K562 (cell line): ENCODE results near the gene DYRK1A. TPM values are rescaled to one million over a fixed set of nuclear protein-coding genes. Genes with fewer than 3 reads are reported as not detected.
A peak's percentile ranks its signal among the peaks of the same experiment; 100 is the strongest.

ENCODE experiments used
- BCOR ChIP-seq: fragments of 450-650 bp; IDR thresholded peaks from 2 replicates; pipeline ENCODE4 v1.6.1; 2016
- CHD4 ChIP-seq: fragments of 200-600 bp; sonication (generic); IDR thresholded peaks from 3 replicates; pipeline ENCODE4 v1.6.1; 2012; ENCODE audit warnings: low read depth, mild to moderate bottlenecking, mixed read lengths, low read length, inconsistent platforms; ENCODE audit not compliant: insufficient read depth, insufficient replicate concordance, poor library complexity, severe bottlenecking
- CTCF ChIP-seq, 3 experiments: IDR thresholded peaks in 2 of 3; conservative IDR thresholded peaks in 1 of 3; 2 replicates each; pipeline ENCODE4 v1.5.1; 2011 to 2012; ENCODE audit warnings: low read length in 3 of 3, mild to moderate bottlenecking in 3 of 3, control low read depth in 2 of 3, improper control_type of control experiment in 1 of 3, inconsistent platforms in 1 of 3, low read depth in 1 of 3, mixed read lengths in 1 of 3, moderate library complexity in 1 of 3; ENCODE audit not compliant: insufficient read depth in 2 of 3
- EP300 ChIP-seq: IDR thresholded peaks from 2 replicates; pipeline ENCODE4 v1.6.1; 2012; ENCODE audit warnings: low read length, improper control_type of control experiment
- HDAC1 ChIP-seq, 2 experiments: fragments of 450-650 bp; IDR thresholded peaks; 2 replicates each; pipeline ENCODE4 v1.6.1; 2016 to 2017; ENCODE audit warnings: inconsistent platforms in 1 of 2, mild to moderate bottlenecking in 1 of 2, moderate library complexity in 1 of 2
- HMBOX1 ChIP-seq: sonication (generic); IDR thresholded peaks from 2 replicates; pipeline ENCODE4 v1.6.1; 2016
- IRF9 ChIP-seq: fragments of 450-650 bp; IDR thresholded peaks from 2 replicates; pipeline ENCODE4 v1.6.1; 2016; ENCODE audit warnings: missing biosample characterization, missing genetic modification characterization
- KDM4B ChIP-seq, 2 experiments: fragments of 450-650 bp in 1 of 2; sonication (generic) in 1 of 2; IDR thresholded peaks; 2 replicates each; pipeline ENCODE4 v1.6.1; 2016 to 2017; ENCODE audit warnings: borderline replicate concordance in 2 of 2, antibody characterized with exemption in 1 of 2, low read depth in 1 of 2, mild to moderate bottlenecking in 1 of 2
- LARP7 ChIP-seq: fragments of 450-650 bp; IDR thresholded peaks from 2 replicates; pipeline ENCODE4 v1.6.1; 2016
- LCOR ChIP-seq: sonication (generic); formaldehyde crosslinking; IDR thresholded peaks from 2 replicates; pipeline ENCODE4 v1.8.0; 2022; ENCODE audit warnings: mild to moderate bottlenecking, missing genetic modification reagents
- MBD1 ChIP-seq: fragments of 250-450 bp; sonication (Bioruptor Pico); IDR thresholded peaks from 2 replicates; pipeline ENCODE4 v1.8.0; 2022; ENCODE audit warnings: inconsistent platforms
- MECOM ChIP-seq: fragments of 250-450 bp; sonication (Bioruptor Pico); IDR thresholded peaks from 2 replicates; pipeline ENCODE4 v1.8.0; 2022; ENCODE audit warnings: inconsistent platforms
- MIER1 ChIP-seq: fragments of 450-650 bp; IDR thresholded peaks from 2 replicates; pipeline ENCODE4 v1.6.1; 2016; ENCODE audit warnings: antibody characterized with exemption, mild to moderate bottlenecking, low read depth
- NFRKB ChIP-seq: fragments of 450-650 bp; IDR thresholded peaks from 2 replicates; pipeline ENCODE4 v1.6.1; 2016; ENCODE audit warnings: low read depth
- NR4A1 ChIP-seq, 2 experiments: fragments of 250-450 bp in 1 of 2; fragments of 450-650 bp in 1 of 2; sonication (Bioruptor Pico) in 1 of 2; IDR thresholded peaks; 2 replicates each; pipeline versions ENCODE4 v1.4.0 to v1.6.1; 2016 to 2020; ENCODE audit warnings: mild to moderate bottlenecking in 2 of 2, missing compliant biosample characterization in 1 of 2, missing genetic modification characterization in 1 of 2, moderate library complexity in 1 of 2
- PML ChIP-seq: IDR thresholded peaks from 2 replicates; pipeline ENCODE4 v1.6.1; 2012; ENCODE audit warnings: low read length, inconsistent platforms
- PRMT5 ChIP-seq: sonication (generic); formaldehyde crosslinking; IDR thresholded peaks from 2 replicates; pipeline ENCODE4 v1.5.0; 2020; ENCODE audit warnings: missing genetic modification reagents
- RBM25 ChIP-seq: fragments of 200-400 bp; formaldehyde crosslinking; IDR thresholded peaks from 2 replicates; pipeline ENCODE4 v1.6.1; 2018; ENCODE audit warnings: low read length, low read depth, moderate library complexity; ENCODE audit not compliant: severe bottlenecking
- TAF15 ChIP-seq: fragments of 200-400 bp; formaldehyde crosslinking; IDR thresholded peaks from 2 replicates; pipeline ENCODE4 v1.6.1; 2017; ENCODE audit warnings: mild to moderate bottlenecking, low read depth, low read length, moderate library complexity
- ZNF134 ChIP-seq: fragments of 250-450 bp; sonication (Bioruptor Pico); conservative IDR thresholded peaks from 2 replicates; pipeline ENCODE4 v1.4.0; 2020
- ZNF224 ChIP-seq: sonication (generic); formaldehyde crosslinking; IDR thresholded peaks from 2 replicates; pipeline ENCODE4 v1.8.0; 2022; ENCODE audit warnings: mild to moderate bottlenecking, missing genetic modification reagents
- ZNF316 ChIP-seq: fragments of 450-650 bp; IDR thresholded peaks from 2 replicates; pipeline ENCODE4 v1.6.1; 2016
- ZNF76 ChIP-seq: fragments of 250-450 bp; sonication (Bioruptor Pico); IDR thresholded peaks from 2 replicates; pipeline ENCODE4 v1.4.0; 2020; ENCODE audit warnings: mild to moderate bottlenecking, moderate library complexity, borderline replicate concordance
- ZNF79 ChIP-seq: fragments of 250-450 bp; sonication (Bioruptor Pico); IDR thresholded peaks from 2 replicates; pipeline ENCODE4 v1.4.0; 2020; ENCODE audit warnings: low read depth, mild to moderate bottlenecking, moderate library complexity
- polyA plus RNA-seq, 8 experiments: library from polyadenylated mRNA; depleted of rRNA in 4 of 8; stranded (reverse) in 5 of 8; unstranded in 3 of 8; fragments of >200 nt; fragmentation: Nextera tagmentation in 2 of 8; fragmentation: Illumina TruSeq in 1 of 8; extraction: Ambion mirVana in 2 of 8; extraction: Trizol in 1 of 8; gene quantifications; 2 replicates each; pipeline versions ENCODE4 v1.2.1 to v1.2.3, GENCODE V29; 2011 to 2014; ENCODE audit warnings: inconsistent platforms in 1 of 8, missing spikeins in 1 of 8
- total RNA-seq, 7 experiments: library from RNA; depleted of rRNA in 6 of 7; stranded (reverse); fragments of >200 nt in 6 of 7; fragmentation: Illumina TruSeq in 2 of 7; extraction: Trizol in 2 of 7; gene quantifications; 2 replicates each; pipeline versions ENCODE4 v1.2.1 to v1.2.3, GENCODE V29; 2011 to 2021; ENCODE audit warnings: low replicate concordance in 1 of 7

DYRK1A gene
- total and polyA plus RNA-seq, 9 of the 15 experiments (the other 6 are each of a cell fraction or from before 2014, with no cell fraction given) = 3.7 to 64.8 (median 42.3) TPM

GRCh38 chr21:37368541-37369279, 2.1 kb downstream of the DYRK1A start (continued):
- TF ChIP-seq IRF9 (tag) = no peak
- no peak for TF ChIP-seq NR4A1 (CRISPR knock-in tag; IDR thresholded peaks at IDR 0.05)
- TF ChIP-seq NR4A1 (tag; IDR thresholded peaks at IDR 0.05) = 0 out of 2 replicates have a peak, but pooled peaks have one; percentile 44
- no peak for TF ChIP-seq EP300
- TF ChIP-seq MECOM (CRISPR knock-in tag) = no peak
- 0 out of 2 replicates have a peak, but pooled peaks have one; percentile 56 for TF ChIP-seq LCOR (CRISPR knock-in tag)
- TF ChIP-seq KDM4B (IDR thresholded peaks at IDR 0.05; ENCODE audit: borderline replicate concordance in 2 of 2, low read depth in 1 of 2) = 0 out of 4 replicates have a peak, but pooled peaks of 1 of the 2 experiments have one; percentile 20
- peak; percentile 87 for TF ChIP-seq CHD4
- TF ChIP-seq CTCF (IDR thresholded peaks at IDR 0.05 in 2 of 3, conservative IDR thresholded peaks at IDR 0.05 in 1 of 3; ENCODE audit: insufficient read depth in 2 of 3, low read depth in 1 of 3, low read length in 3 of 3) = no peak
- peak; percentile 29 to 71; a peak in 1 of 4 replicates for TF ChIP-seq HDAC1 (IDR thresholded peaks at IDR 0.05)
- peak; percentile 99 for TF ChIP-seq BCOR
- TF ChIP-seq RBM25 = peak; percentile 99
- TF ChIP-seq LARP7 = no peak
- no peak for TF ChIP-seq MBD1
- no peak for TF ChIP-seq ZNF134 (CRISPR knock-in tag)
- TF ChIP-seq PRMT5 (CRISPR knock-in tag) = no peak
- TF ChIP-seq ZNF316 = peak; percentile 81
- no peak for TF ChIP-seq TAF15
- TF ChIP-seq PML = 0 out of 2 replicates have a peak, but pooled peaks have one; percentile 29
- no peak for TF ChIP-seq ZNF79 (CRISPR knock-in tag)
- peak; percentile 61; the same call in 1 of the 2 replicates for TF ChIP-seq NFRKB
- peak; percentile 55 for TF ChIP-seq HMBOX1
- no peak for TF ChIP-seq ZNF224 (CRISPR knock-in tag)
- TF ChIP-seq ZNF76 (CRISPR knock-in tag) = no peak
- TF ChIP-seq MIER1 = no peak
